Left colon (tissue), 2 donors: ENCODE measurements around the gene STIM2. TPM values are rescaled to one million over a fixed set of nuclear protein-coding genes. Genes with fewer than 3 reads are reported as not detected.
"Not testable (repeated sequence)": the region's sequence is repeated elsewhere in the genome, so short reads cannot be mapped to it uniquely, and the experiment has no call there.

Experiments used
- ATAC-seq: fragments of 200-7000 bp; cut with Tn5 transposase; one replicate; pipeline ENCODE4 v1.9.1; 2020; ENCODE audit warnings: mild to moderate bottlenecking, moderate library complexity
- DNase-seq, 2 donors: peaks; one replicate each; pipeline ENCODE4 v3.0.0-alpha.2; 2020
- intact Hi-C, 2 donors: fragments of 100-400 bp; cut with DNase I in 1 of 2; cut with micrococcal nuclease in 1 of 2; formaldehyde crosslinking; loops; one replicate each; pipeline versions ENCODE4 v1.11.2 to v1.14.0; 2022; cut with DNase I, micrococcal nuclease
- long read RNA-seq: library from polyadenylated mRNA; unstranded; transcript quantifications from one replicate; pipeline ENCODE4 v2.0.0, GENCODE V29; 2021
- total RNA-seq, 2 donors: library from RNA; stranded (reverse); fragmentation: NEBNext Ultra II Directional; extraction: Animal tissue kit (Norgen Biotek cat#: 25700); gene quantifications; one replicate each; pipeline ENCODE4 v1.2.1, GENCODE V29; 2021
- donor health status: DM: no; HTN: no; CAD: no.
- donor health status: DM: yes; HTN: yes; CAD: no.

Gene STIM2
- 10 to 100 TPM; 27.2 to 28.4 TPM for total RNA-seq
- long read RNA-seq, full-length matches to known transcripts, result 5 of 20 reads
- long read RNA-seq, partial matches to known transcripts, result 5 of 20 reads
- long read RNA-seq, other reads (novel, unspliced or antisense), result 10 of 20 reads

DNA sequence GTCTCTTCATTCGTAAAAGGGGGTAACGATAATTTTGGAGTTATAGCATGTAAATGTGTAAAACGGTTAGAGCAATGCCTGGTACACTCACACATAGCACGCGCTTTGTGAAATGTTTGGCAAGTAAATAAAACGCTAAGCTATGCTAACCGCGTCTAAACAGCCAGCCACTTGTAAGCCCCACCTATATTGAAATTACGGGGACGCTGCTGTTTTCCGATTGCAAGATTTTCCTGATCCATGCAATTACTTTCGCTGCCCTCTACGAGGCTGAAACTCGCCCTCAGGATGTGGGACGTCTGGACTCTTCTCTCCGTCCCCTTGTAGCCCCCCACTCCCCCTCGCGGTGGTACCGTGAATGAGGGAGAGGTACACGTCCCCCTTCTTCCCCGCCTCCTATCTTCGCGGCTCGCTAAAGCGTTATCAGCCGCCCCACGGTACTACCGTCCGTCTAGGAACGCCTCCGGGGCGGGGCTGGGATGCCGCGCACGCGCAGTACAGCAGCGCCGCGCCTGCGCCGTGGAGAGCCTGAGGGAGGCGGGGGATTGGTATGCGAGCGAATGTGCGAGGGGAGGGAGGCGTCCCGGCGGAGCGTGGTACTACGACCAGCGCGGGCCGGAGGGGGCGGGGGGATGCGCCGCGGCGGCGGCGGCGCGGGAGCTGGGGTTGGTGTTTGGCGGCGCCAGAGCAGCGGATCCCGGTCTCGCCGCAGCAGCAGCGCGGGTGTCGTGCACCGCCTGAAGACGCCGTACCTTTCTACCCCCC, at the start of gene STIM2:
Gene STIM2, plus strand, starts transcription at position 685 of the 765 bp plus-strand sequence.
- ATAC-seq (peak; percentile 77), DNase-seq (peak; percentile 94 to 96)
- intact Hi-C loops, result no loop called here

DNA sequence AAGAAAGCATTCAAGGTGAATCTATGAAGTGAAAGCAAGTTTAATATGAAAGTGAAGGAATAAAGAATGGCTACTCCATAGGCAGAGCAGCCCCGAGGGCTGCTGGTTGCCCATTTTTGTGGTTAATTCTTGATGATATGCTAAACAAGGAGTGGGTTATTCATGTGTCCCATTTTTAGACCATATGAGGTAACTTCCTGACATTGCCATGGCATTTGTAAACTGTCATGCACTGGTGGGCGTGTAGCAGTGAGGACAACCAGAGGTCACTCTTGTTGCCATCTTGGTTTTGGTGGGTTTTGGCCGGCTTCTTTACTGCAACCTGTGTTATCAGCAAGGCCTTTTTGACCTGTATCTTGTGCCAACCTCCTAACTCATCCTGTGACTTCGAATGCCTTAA, 49.1 kb upstream of the STIM2 start:
- ATAC-seq, intact Hi-C loops, DNase-seq: not testable (repeated sequence)

DNA sequence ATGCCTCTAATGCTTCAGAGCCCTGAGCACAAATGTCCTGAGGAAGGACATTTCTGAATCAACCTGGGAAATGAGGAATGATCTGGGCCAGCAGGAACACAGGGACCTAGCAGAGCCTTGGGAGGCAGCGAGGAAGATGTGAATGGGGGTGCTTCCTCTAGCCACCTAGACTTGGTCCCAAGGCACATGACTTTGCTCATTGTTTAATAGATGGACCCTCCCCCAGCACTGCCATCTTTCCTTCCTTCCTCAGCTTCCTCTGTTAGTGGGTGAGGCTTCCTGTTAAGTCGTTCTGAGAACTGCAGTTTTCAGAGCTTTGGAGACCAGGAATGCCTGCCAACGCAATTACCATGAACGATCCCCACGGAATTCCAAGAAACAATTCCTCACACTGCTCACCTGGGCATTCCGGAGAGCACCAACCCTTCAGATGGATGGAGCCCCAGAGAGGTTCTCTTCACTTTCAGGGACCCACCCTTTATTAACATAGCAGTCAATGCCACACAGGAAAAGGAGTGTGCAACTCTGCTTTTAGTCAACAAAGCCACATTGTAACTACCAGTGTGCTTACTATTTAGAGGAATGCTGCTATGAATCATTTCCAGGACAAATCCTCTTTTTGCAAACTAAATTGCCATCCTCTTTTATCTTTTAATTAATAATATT, 48.5 kb upstream of the STIM2 start:
- ATAC-seq (no peak), DNase-seq (no peak)
- intact Hi-C loops, result no loop called here

DNA sequence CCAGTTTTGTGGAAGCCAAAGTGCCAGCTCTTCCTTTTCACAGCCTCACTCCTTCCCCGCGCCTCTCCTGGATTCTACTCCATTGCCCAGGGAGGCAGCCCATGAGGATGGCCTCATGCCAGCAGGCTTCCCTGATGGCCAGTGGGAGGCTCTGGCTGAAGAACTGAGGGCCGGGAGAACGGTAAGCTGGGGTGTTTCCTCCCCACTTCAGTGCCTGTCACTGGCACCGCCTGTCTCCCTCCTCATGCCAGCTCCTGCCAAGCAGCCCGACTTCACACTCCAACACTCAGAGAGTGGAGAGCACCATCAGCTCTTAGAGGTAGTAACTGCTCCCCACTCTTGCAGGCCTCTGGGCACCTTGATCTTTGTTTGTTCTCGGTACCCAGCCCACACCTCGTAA, 46.9 kb upstream of the STIM2 start:
- no peak for ATAC-seq
- intact Hi-C loops, result no loop called here
- no peak for DNase-seq

DNA sequence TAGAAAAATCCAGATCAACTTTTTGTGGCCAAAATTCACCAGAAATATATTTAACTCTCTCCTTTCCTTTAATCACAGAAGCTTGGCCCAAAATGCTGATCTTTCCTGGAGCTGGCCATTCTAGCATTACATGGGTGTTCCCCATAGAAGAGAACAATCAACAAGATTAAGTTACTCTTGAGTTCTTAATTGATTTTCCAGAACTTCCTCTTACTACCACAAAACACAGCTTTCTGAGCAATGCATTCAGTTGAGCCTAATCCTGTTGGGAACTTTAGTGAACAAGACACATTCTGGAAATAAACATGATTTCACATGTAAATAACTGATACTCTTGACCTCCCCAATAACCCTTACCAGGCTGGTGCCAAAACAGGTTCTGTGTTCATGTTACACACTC, 45.4 kb upstream of the STIM2 start:
- DNase-seq, result no peak
- intact Hi-C loops, result no loop called here
- no peak for ATAC-seq

DNA sequence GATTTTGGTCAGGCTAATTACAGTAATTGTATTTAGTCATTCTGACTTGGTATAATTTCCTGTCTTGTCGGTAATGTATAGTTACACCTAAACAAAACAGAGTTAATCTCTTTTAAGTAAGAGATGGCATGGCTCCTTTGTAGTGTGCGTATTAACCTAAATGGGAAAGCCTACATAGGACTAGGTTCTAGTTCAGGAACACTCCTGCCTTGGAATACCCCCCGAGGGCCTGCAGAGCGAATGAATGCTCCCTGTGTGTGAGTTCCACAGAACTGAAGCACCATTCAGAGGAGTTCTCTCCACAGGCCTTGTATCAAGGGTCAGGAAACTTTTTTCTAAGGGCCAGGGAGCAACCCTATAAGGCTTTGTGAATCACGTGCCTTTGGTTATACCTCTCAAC, 44.9 kb upstream of the STIM2 start:
- ATAC-seq (no peak), DNase-seq (no peak)
- intact Hi-C loops, result no loop called here

DNA sequence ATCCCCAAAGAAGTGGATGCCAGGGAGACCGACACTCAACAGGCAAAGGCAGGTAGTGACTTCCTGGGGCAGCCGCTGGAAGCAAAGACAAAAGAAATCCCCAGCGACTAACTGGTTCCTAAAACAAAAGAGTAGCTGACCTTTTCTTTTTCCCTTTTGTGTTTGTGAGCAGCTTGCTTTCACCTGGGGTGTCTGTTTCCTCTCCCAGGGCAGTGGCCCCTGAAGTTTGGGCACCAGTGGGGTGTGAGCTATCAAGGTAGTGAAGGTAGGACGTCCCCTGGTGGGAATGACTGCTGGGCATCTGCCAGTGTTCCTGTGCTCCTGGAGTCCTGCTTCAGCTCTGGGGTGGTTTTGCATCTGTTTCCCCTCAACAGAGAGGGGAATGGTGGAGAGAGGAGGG, 41.6 kb upstream of the STIM2 start:
- no peak for ATAC-seq
- intact Hi-C loops, result no loop called here

DNA sequence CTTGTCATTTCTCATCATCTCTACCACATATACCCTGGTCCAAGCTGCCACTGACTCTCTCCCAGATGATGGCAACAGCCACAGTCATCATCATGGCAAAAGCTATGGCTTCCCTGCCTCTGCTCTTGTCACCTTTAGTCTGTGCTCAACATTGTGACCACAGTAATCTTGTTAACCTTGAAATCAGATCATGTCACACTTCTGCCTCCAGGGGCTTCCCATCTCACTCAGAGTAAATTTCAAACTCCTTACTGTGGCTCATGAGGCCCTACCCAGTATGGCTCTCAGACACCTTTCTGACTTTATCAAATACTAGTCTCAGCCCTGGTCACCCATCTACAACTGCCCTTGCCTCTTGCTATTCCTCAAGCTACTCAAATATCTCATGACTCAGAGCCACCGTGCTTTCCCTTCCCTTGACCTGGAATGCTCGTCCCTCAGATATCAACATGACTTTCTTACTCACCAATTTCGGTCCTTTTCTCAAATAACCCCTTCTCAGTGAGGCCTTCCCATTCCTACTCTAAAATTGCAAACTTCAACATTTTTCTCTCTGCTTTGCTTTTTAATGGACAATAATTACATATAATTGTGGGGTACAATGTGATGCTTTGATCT, 41.1 kb upstream of the STIM2 start:
- intact Hi-C loops, result no loop called here
- ATAC-seq (no peak), DNase-seq (no peak)

More for the DNA sequence above, 41.6 kb upstream of the STIM2 start:
- DNase-seq, result no peak

DNA sequence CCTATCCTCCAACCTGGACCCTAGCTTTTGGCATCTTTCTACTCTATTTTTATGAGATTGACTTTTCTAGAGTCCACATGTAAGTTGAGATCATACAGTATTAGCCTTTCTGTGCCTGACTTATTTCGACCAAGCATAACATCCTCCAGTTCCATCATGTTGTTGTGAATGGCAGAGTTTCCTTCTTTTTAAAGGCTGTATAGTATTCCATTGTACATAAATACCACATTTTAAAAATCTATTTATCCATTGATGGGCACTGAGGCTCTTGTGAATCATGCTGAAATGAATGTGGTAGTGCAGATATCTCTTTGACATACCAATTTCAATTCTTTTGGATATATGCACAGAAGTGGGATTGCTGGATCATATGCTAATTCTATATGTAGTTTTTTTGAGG, 40.3 kb upstream of the STIM2 start:
- no peak for DNase-seq
- intact Hi-C loops, result no loop called here
- ATAC-seq, result no peak

DNA sequence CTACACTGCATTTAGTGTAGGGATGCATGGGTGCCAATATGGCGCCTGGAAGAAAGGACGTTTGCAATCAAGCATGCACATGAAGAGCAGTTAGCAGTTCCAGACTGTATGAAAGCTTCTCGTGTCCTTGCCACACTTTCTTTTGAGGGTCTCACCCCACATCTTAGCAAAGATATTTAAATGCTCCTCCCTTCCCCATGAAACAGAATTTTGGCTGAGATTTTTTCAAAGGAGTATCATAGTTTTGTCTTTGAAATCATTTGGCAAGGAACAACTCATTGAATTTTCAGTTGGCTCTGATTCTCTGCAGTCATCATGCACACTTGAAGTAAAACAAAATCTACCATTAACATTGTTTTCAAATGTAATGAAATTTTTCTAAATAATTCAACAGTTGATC, 39.6 kb upstream of the STIM2 start:
- no peak for ATAC-seq
- DNase-seq, result no peak
- intact Hi-C loops, result no loop called here

DNA sequence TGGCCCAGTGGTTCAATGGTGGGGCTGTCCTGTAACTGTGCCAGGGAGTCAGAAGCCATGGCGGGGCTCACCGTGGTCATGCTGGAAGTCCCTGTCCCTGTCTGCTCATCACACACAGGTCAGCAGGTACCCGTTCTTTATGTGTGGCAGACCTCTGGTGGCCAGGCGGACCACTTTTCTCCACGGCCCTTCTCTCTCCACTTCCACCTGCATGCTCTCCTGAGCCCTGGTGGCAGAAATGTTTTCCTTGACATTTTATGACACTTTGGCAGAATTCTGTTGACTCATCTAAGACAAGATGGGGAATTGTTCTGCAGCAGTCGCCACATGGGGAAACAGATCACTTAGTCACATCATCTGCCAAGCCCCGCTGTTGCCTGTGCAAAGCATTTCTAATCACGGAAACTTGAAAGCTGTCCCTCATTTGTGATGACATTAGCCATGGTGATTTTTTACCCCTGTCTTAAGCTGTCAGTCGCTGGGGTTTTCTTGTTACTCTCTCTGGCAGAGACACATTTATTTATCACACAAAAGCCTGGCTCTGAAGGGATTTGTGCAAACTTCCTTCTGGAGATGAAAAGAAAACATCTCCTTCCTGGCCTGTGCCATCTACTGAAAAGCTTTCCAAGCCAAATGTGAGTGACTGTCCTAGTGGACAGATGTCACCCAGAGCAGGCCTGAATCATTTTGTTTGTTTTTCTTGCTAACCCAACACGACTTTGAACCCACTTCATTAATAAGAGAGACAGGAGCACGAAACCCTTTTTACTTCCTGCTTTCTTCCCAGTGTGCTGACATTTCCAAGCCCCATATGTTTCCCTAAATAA, 38.8 kb upstream of the STIM2 start:
- intact Hi-C loops, result no loop called here
- DNase-seq, result no peak
- peak; percentile 89 for ATAC-seq

DNA sequence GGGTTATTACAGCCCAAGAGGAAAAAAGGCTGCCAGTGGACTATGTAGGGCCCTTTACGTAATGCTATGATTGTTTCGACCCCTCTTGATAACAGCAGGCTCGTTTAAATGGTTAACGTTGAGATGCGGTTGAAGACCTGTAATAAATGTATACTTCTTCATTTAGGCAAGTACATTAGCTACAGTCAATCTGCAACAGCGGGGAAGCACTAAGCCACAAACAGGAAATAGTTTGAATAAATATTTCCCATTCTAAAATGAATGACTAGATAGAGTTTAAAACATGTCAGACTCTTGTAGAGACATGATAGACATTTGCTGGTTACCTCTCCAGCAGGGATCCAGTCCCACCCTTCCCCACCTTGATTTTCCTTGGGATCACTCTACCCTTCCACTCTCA, 38.1 kb upstream of the STIM2 start:
- ATAC-seq (no peak), DNase-seq (no peak)
- intact Hi-C loops, result no loop called here

DNA sequence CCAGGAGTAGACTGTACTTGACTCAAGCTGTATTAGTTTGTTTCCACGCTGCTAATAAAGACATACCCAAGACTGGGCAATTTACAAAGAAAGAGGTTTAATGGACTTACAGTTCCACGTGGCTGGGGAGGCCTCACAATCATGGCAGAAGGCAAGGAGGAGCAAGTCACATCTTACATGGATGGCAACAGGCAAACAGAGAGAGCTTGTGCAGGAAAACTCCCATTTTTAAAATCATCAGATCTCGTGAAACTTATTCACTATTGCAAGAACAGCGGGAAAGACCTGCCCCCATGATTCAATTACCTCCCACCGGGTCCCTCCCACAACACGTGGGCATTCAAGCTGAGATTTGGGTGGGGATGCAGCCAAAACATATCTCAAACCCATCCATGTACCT, 37.7 kb upstream of the STIM2 start:
- ATAC-seq, intact Hi-C loops, DNase-seq: not testable (repeated sequence)

DNA sequence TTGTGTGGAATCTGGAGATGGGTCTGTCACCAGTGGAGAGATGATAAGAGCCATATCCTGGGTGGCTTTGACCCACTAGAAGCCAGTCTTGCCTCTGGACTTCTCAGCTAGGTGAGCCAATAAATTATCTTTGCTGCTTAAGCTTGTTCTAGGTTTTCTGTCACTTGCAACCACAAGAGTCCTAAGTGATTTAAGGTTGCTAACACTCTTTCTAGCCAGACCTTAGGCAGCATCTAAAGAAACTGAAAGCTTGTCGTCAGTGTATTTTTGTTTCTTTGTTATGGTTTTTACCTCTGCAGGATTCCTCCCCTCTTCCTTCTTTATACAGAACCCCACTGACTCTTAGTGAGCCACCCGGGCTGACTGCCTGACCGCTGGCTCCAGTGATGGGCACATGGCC, 37.1 kb upstream of the STIM2 start:
- ATAC-seq, result no peak
- intact Hi-C loops, result no loop called here
- DNase-seq, result no peak

DNA sequence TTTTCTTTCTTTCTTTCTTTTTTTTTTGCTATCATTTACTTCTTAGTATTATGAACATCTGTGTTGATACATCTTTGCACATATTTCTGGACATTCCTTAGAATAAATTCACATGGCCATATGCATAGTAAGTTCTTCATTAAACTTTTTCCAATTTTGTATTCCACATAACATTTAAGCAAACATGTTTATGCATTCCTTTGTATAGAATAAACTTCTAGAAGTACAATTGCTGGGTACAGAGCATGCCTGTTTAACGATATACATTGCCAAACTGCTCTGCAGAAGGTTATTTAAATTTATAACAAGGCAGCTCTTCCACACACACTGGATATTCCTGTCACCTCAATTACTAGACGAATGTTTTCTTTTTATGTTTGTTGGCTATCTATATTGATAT, 36.0 kb upstream of the STIM2 start:
- intact Hi-C loops, result no loop called here
- ATAC-seq, result no peak

DNA sequence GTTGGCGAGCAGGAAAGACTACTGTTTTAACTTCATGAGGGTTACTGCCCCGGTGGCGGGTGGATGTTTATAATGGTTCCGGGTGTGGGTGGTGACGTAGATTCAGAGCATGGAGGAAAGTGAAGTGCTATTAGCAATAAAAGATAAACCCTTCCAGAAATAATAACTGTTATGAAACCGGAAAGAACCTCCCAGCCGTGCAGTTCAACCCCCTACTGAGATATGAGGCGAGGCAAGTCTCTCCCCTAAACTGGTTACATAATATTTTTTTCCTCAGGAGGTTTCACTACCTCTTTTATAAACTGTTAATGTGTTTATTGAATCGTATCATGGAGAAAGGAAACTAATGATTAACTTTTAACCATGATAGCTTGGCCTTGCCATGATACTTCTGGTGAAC, 33.9 kb upstream of the STIM2 start:
- peak; percentile 41 to 50 for DNase-seq
- intact Hi-C loops, result no loop called here
- ATAC-seq, result peak; percentile 70

More for the DNA sequence above, 36.0 kb upstream of the STIM2 start:
- DNase-seq, result no peak

DNA sequence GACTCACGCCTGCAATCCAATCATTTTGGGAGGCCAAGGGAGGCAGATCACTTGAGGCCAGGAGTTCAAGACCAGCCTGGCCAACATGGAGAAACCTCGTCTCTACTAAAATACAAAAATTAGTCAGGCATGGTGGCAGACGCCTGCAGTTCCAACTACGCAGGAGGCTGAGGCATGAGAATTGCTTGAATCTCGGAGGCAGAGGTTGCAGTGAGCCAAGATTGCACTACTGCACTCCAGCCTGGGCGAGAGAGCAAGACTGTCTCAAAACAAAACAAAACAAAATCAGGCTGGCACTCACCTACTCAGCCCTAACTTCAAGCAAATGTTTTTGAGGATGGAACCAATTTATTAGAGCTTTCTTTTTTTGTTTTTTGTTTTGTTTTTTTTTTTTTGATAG, 33.3 kb upstream of the STIM2 start:
- intact Hi-C loops, ATAC-seq, DNase-seq: not testable (repeated sequence)

DNA sequence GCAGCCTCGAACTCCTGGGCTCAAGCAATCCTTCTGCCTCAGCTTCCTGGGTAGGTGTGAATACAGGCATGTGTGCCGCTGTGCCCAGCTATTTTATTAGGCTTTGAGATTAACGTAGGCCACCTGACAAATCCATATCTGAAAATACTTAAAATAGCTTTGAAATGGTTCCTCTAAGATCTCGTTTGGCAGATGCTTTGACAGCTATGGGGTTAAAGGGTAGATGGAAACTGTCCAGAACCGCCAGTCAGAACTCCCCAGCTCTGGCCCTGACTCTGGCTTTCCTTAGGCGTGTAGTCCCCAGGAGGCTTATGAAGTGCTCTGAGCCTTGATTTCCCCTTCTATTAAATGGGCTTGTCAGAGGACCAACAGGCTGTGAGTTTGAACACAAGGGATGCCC, 32.8 kb upstream of the STIM2 start:
- no peak for DNase-seq
- no peak for ATAC-seq
- intact Hi-C loops, result no loop called here

DNA sequence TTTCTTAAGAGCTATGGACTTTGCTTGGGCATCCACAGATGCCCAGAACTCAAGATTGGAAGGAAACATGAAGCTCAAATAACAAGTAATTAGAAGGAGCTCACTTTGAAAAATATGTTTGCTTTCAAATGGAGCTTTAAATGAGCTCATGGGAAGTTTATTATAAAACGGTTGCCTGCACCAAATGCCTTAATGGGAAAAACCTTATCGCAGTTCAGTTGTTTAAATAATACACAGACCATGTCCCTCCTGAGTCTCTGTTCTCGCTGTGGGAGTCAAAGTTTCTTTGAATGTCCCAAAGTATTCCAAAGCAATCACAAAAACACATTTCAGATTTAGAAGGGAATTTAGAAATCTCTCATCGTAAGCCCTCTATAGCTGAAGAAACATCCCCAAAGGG, 31.6 kb upstream of the STIM2 start:
- intact Hi-C loops, result no loop called here
- DNase-seq (no peak), ATAC-seq (no peak)
